HEK293 (cell line): ENCODE measurements around the gene IFT80.

Source experiments
- CTCF ChIA-PET: fragments of 350-600 bp; formaldehyde crosslinking; extraction: SDS; loops from one replicate; lab custom pipeline; 2021; ENCODE audit warnings: antibody characterized with exemption; lab: Yijun Ruan, JAX
- POLR2A ChIA-PET: fragments of 300-600 bp; formaldehyde crosslinking; extraction: SDS; loops from one replicate; lab custom pipeline; 2020; ENCODE audit warnings: antibody characterized with exemption, inconsistent platforms; lab: Yijun Ruan, JAX
- H3K27ac ChIP-seq: fragments of 200-500 bp; sonication (Bioruptor generic); 2 replicates; pipeline ENCODE4 v1.5.1; 2014; ENCODE audit warnings: low read depth, low read length, control low read depth, inconsistent platforms; ENCODE audit errors: extremely low read depth
- H3K36me3 ChIP-seq, 2 experiments: fragments of 200-500 bp in 1 of 2; sonication (Bioruptor generic) in 1 of 2; 1 replicate in 1 of 2; 2 replicates in 1 of 2; pipeline ENCODE4 v1.5.1; 2014 to 2017; ENCODE audit warnings: inconsistent platforms in 2 of 2, low read length in 2 of 2; ENCODE audit not compliant: control insufficient read depth in 2 of 2, insufficient read depth in 1 of 2
- H3K4me1 ChIP-seq: fragments of 200-500 bp; sonication (Bioruptor generic); 2 replicates; pipeline ENCODE4 v1.5.1; 2014; ENCODE audit warnings: mild to moderate bottlenecking, low read length, inconsistent platforms; ENCODE audit not compliant: control insufficient read depth, insufficient read depth
- H3K4me3 ChIP-seq: 2 replicates; pipeline ENCODE4 v1.5.1; 2011; ENCODE audit warnings: low read depth, mild to moderate bottlenecking, control low read depth, low read length, moderate library complexity
- H3K9me3 ChIP-seq: fragments of 200-500 bp; sonication (Bioruptor generic); 2 replicates; pipeline ENCODE4 v1.5.1; 2014; ENCODE audit warnings: low read depth, low read length, inconsistent platforms; ENCODE audit not compliant: control insufficient read depth, insufficient read depth
- ATF2 ChIP-seq: fragments of 450-650 bp; formaldehyde crosslinking; IDR thresholded peaks from 2 replicates; pipeline ENCODE4 v1.5.1; 2016; ENCODE audit warnings: missing biosample characterization, missing genetic modification characterization, low read depth
- GLI4 ChIP-seq: fragments of 450-650 bp; formaldehyde crosslinking; IDR thresholded peaks from 2 replicates; pipeline ENCODE4 v1.5.1; 2016; ENCODE audit warnings: missing biosample characterization, missing genetic modification characterization
- PRDM10 ChIP-seq: fragments of 450-650 bp; formaldehyde crosslinking; IDR thresholded peaks from 2 replicates; pipeline ENCODE4 v1.5.1; 2016; ENCODE audit warnings: missing biosample characterization, missing genetic modification characterization
- ZBTB17 ChIP-seq: fragments of 450-650 bp; formaldehyde crosslinking; IDR thresholded peaks from 2 replicates; pipeline ENCODE4 v1.5.1; 2016; ENCODE audit warnings: missing biosample characterization, missing genetic modification characterization
- ZBTB21 ChIP-seq: fragments of 450-650 bp; formaldehyde crosslinking; IDR thresholded peaks from 2 replicates; pipeline ENCODE4 v1.5.1; 2017; ENCODE audit warnings: missing biosample characterization, missing genetic modification characterization
- ZNF112 ChIP-seq: fragments of 450-650 bp; formaldehyde crosslinking; IDR thresholded peaks from 2 replicates; pipeline ENCODE4 v1.5.0; 2017; ENCODE audit warnings: missing biosample characterization, missing genetic modification characterization
- ZNF280D ChIP-seq: fragments of 450-650 bp; formaldehyde crosslinking; IDR thresholded peaks from 2 replicates; pipeline ENCODE4 v1.5.1; 2016; ENCODE audit warnings: missing biosample characterization, missing genetic modification characterization
- ZNF292 ChIP-seq: fragments of 450-650 bp; formaldehyde crosslinking; IDR thresholded peaks from 2 replicates; pipeline ENCODE4 v1.5.1; 2016; ENCODE audit warnings: low read depth, missing biosample characterization, missing genetic modification characterization, borderline replicate concordance
- ZNF324 ChIP-seq: fragments of 450-650 bp; formaldehyde crosslinking; IDR thresholded peaks from 2 replicates; pipeline ENCODE4 v1.5.1; 2016; ENCODE audit warnings: missing biosample characterization, missing genetic modification characterization
- ZNF335 ChIP-seq: fragments of 450-650 bp; formaldehyde crosslinking; conservative IDR thresholded peaks from 2 replicates; pipeline ENCODE4 v1.5.1; 2016; ENCODE audit warnings: missing biosample characterization, missing genetic modification characterization
- ZNF362 ChIP-seq: fragments of 450-650 bp; formaldehyde crosslinking; IDR thresholded peaks from 2 replicates; pipeline ENCODE4 v1.5.1; 2016; ENCODE audit warnings: missing biosample characterization, missing genetic modification characterization
- ZNF529 ChIP-seq: fragments of 450-650 bp; formaldehyde crosslinking; IDR thresholded peaks from 2 replicates; pipeline ENCODE4 v1.5.1; 2017; ENCODE audit warnings: missing genetic modification characterization, missing biosample characterization; ENCODE audit not compliant: insufficient replicate concordance
- ZNF585B ChIP-seq: fragments of 450-650 bp; formaldehyde crosslinking; IDR thresholded peaks from 2 replicates; pipeline ENCODE4 v1.5.1; 2016; ENCODE audit warnings: missing biosample characterization, missing genetic modification characterization
- ZNF629 ChIP-seq: fragments of 450-650 bp; formaldehyde crosslinking; IDR thresholded peaks from 2 replicates; pipeline ENCODE4 v1.5.1; 2017; ENCODE audit warnings: missing biosample characterization, missing genetic modification characterization
- ZNF639 ChIP-seq: fragments of 450-650 bp; formaldehyde crosslinking; IDR thresholded peaks from 2 replicates; pipeline ENCODE4 v1.5.1; 2016; ENCODE audit warnings: missing biosample characterization, missing genetic modification characterization
- ZNF654 ChIP-seq: fragments of 450-650 bp; formaldehyde crosslinking; IDR thresholded peaks from 2 replicates; pipeline ENCODE4 v1.5.1; 2016; ENCODE audit warnings: low read depth, missing biosample characterization, missing genetic modification characterization
- ZNF660 ChIP-seq: fragments of 450-650 bp; IDR thresholded peaks from 2 replicates; pipeline ENCODE4 v1.5.1; 2018; ENCODE audit warnings: missing biosample characterization, mild to moderate bottlenecking, missing genetic modification characterization

IFT80 gene

GRCh38 chr3:160213191-160213590 is 185.8 kb downstream of the IFT80 start:
- ChIA-PET CTCF (no interaction called here), POLR2A (no interaction called here)
- Histone ChIP-seq H3K4me1 (no peaks in the 10 kb centered on the region), H3K36me3 (no peaks in the 10 kb centered on the region), H3K27ac (no peak overlapping the region), H3K4me3 (no peak overlapping the region), H3K9me3 (no peaks in the 10 kb centered on the region)
- TF ChIP-seq ZNF529 (no peak), ZNF654 (tag by site-specific recombination) (no peak), ZNF324 (no peak), ZNF585B (no peak), GLI4 (tag by site-specific recombination) (no peak), ZNF639 (no peak), PRDM10 (no peak)

GRCh38 chr3:160210799-160211221 is 188.2 kb downstream of the IFT80 start:
- ChIA-PET CTCF (interaction anchor here (0.7 to 1.8 kb wide), 8 partner anchors 9 to 178 kb away, joined by 3 to 7 read pairs (median 3); no protein-coding TSS in a partner anchor), POLR2A (no interaction called here)
- TF ChIP-seq ZNF660 (tag by site-specific recombination) (peak; percentile 56; the same call in 1 of the 2 replicates), ATF2 (peak; percentile 86), ZNF654 (tag by site-specific recombination) (peak; percentile 21; the same call in 1 of the 2 replicates), ZNF292 (no peak), ZBTB21 (tag by site-specific recombination) (peak; percentile 71), ZNF280D (tag by site-specific recombination) (0 out of 2 replicates have a peak, but pooled peaks have one; percentile 31), ZNF112 (tag by site-specific recombination) (no peak), ZNF335 (tag by site-specific recombination) (peak; percentile 82), ZNF629 (tag by site-specific recombination) (peak; percentile 68), ZNF324 (no peak), ZNF362 (tag by site-specific recombination) (peak; percentile 66; the same call in 1 of the 2 replicates), PRDM10 (peak; percentile 56), ZBTB17 (0 out of 2 replicates have a peak, but pooled peaks have one; percentile 37)
- no peak overlapping the region for H3K4me3 ChIP-seq
- H3K9me3 ChIP-seq = no peaks in the 10 kb centered on the region
- H3K36me3 ChIP-seq = no peaks in the 10 kb centered on the region
- H3K27ac ChIP-seq = no peak overlapping the region
- no peaks in the 10 kb centered on the region for H3K4me1 ChIP-seq
